Endometrium (tissue), 2 donors: ENCODE measurements around the gene NHSL2.

Experiments
- FAIRE-seq: peaks from 2 replicates; lab custom pipeline; 2012; peaks lifted over from hg19 to GRCh38; lab: Jason Lieb, UNC
- donor health status: control.
- donor health status: control.

Gene NHSL2

GRCh38 chrX:72020204-72020603, 109.6 kb downstream of the NHSL2 start:
- no peak for FAIRE-seq

- FAIRE-seq, result no peak
These were observed 110.1 kb downstream of the NHSL2 start for GRCh38 chrX:72020788-72021187.

GRCh38 chrX:72021975-72022374, 111.3 kb downstream of the NHSL2 start:
- no peak for FAIRE-seq

- FAIRE-seq, result no peak
These were observed 112.4 kb downstream of the NHSL2 start for GRCh38 chrX:72023071-72023470.

- FAIRE-seq, result no peak
These were observed 114.7 kb downstream of the NHSL2 start for GRCh38 chrX:72025236-72025770.

- no peak for FAIRE-seq
These were observed 115.8 kb downstream of the NHSL2 start for GRCh38 chrX:72026341-72027023.

- no peak for FAIRE-seq
These were observed 116.6 kb downstream of the NHSL2 start for GRCh38 chrX:72027024-72027913.

GRCh38 chrX:72027914-72028307, 117.3 kb downstream of the NHSL2 start:
- no peak for FAIRE-seq

GRCh38 chrX:72028701-72029470, 118.2 kb downstream of the NHSL2 start:
- no peak for FAIRE-seq

GRCh38 chrX:72029483-72030411, 119.1 kb downstream of the NHSL2 start:
- FAIRE-seq, result no peak

GRCh38 chrX:72030431-72030830, 119.8 kb downstream of the NHSL2 start:
- FAIRE-seq, result no peak

- FAIRE-seq, result no peak
These were observed 120.5 kb downstream of the NHSL2 start for GRCh38 chrX:72031118-72031517.

- FAIRE-seq, result no peak
These were observed 121.0 kb downstream of the NHSL2 start for GRCh38 chrX:72031634-72032033.

GRCh38 chrX:72037601-72038000, 127.0 kb downstream of the NHSL2 start:
- FAIRE-seq, result no peak

GRCh38 chrX:72038016-72038415, 127.4 kb downstream of the NHSL2 start:
- no peak for FAIRE-seq

- FAIRE-seq, result no peak
These were observed 128.2 kb downstream of the NHSL2 start for GRCh38 chrX:72038868-72039267.

GRCh38 chrX:72040506-72040905, 129.9 kb downstream of the NHSL2 start:
- no peak for FAIRE-seq

- FAIRE-seq, result no peak
These were observed 130.5 kb downstream of the NHSL2 start for GRCh38 chrX:72041176-72041575.

GRCh38 chrX:72041871-72042851, 131.5 kb downstream of the NHSL2 start:
- FAIRE-seq, result no peak

- FAIRE-seq, result no peak
These were observed 132.2 kb downstream of the NHSL2 start for GRCh38 chrX:72042852-72043248.
